ENCODE results near the gene COBL.

- TF ChIP-seq SMC3 (IDR thresholded peaks at IDR 0.05; ENCODE audit: low read depth, low read length) (no peak), CTCF (conservative IDR thresholded peaks at IDR 0.05; ENCODE audit: low read depth, low read length) (no peak), POLR2A (IDR thresholded peaks at IDR 0.05; ENCODE audit: low read depth, low read length) (no peak)
These were observed 176.1 kb downstream of the COBL start for GRCh38 chr7:51140199-51141164.

Data from IMR-90 (cell line).